SK-N-SH (cell line): Measurements from ENCODE around the gene UCN2.
"Not testable (repeated sequence)": the region's sequence is repeated elsewhere in the genome, so short reads cannot be mapped to it uniquely, and the experiment has no call there.

ENCODE experiments used
- CTCF ChIP-seq: fragments of 200-600 bp; sonication (generic); IDR thresholded peaks from 2 replicates; pipeline ENCODE4 v1.6.1; 2017; ENCODE audit warnings: antibody characterized with exemption, mild to moderate bottlenecking, moderate library complexity
- ELF1 ChIP-seq: IDR thresholded peaks from 2 replicates; pipeline ENCODE4 v1.4.0; 2012
- EP300 ChIP-seq, 2 experiments: IDR thresholded peaks; 2 replicates each; pipeline versions ENCODE4 v1.4.0 to v1.6.1; 2012; ENCODE audit warnings: borderline replicate concordance in 1 of 2, low read depth in 1 of 2, low read length in 1 of 2
- GATA2 ChIP-seq: sonication (generic); formaldehyde crosslinking; IDR thresholded peaks from 2 replicates; pipeline ENCODE4 v1.5.0; 2020; ENCODE audit warnings: mild to moderate bottlenecking, missing genetic modification reagents
- NFIC ChIP-seq: IDR thresholded peaks from 2 replicates; pipeline ENCODE4 v1.4.0; 2012; ENCODE audit warnings: borderline replicate concordance
- REST ChIP-seq: IDR thresholded peaks from 2 replicates; pipeline ENCODE4 v1.6.1; 2012; ENCODE audit warnings: mild to moderate bottlenecking, low read depth, low read length, moderate library complexity
- RXRA ChIP-seq: IDR thresholded peaks from 2 replicates; pipeline ENCODE4 v1.4.0; 2012; ENCODE audit warnings: low read depth, mild to moderate bottlenecking, borderline replicate concordance
- TAF1 ChIP-seq: IDR thresholded peaks from 2 replicates; pipeline ENCODE4 v1.6.1; 2012; ENCODE audit warnings: low read depth, mild to moderate bottlenecking, low read length, moderate library complexity, borderline replicate concordance
- USF2 ChIP-seq: fragments of 150-350 bp; IDR thresholded peaks from 2 replicates; pipeline ENCODE4 v1.6.1; 2017; ENCODE audit warnings: antibody characterized with exemption, low read length, low read depth, borderline replicate concordance
- YY1 ChIP-seq: IDR thresholded peaks from 2 replicates; pipeline ENCODE4 v1.4.0; 2012; ENCODE audit warnings: low read depth, mild to moderate bottlenecking
- TF ChIP-seq, protein P1 (sequence below): fragments of 150-350 bp; IDR thresholded peaks from 2 replicates; pipeline ENCODE4 v1.6.1; 2016; ENCODE audit warnings: mild to moderate bottlenecking, low read depth, low read length

DNA sequence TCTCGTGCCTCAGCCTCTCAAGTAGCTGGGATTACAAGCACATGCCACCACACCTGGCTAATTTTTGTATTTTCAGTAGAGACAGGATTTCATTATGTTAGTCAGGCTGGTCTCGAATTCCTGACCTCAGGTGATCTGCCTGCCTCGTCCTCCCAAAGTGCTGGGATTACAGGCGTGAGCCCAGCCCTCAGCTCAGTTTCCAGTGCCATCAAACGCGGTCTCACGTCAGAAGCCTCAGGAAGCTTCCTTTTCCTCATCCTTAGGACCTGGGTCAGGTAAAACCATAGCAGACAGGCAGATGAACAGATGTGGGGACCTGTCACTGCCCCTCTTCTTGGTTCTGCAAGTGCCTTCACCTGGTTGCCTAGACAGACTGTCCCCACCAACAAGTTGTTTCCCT lies 11.9 kb downstream of the UCN2 start:
- TF ChIP-seq USF2; YY1; CTCF; REST; EP300 (IDR thresholded peaks at IDR 0.05; ENCODE audit: borderline replicate concordance in 1 of 2, low read depth in 1 of 2, low read length in 1 of 2); NFIC; TAF1; GATA2 (CRISPR knock-in tag); ELF1; RXRA: not testable (repeated sequence)
- TF ChIP-seq, protein P1, sequence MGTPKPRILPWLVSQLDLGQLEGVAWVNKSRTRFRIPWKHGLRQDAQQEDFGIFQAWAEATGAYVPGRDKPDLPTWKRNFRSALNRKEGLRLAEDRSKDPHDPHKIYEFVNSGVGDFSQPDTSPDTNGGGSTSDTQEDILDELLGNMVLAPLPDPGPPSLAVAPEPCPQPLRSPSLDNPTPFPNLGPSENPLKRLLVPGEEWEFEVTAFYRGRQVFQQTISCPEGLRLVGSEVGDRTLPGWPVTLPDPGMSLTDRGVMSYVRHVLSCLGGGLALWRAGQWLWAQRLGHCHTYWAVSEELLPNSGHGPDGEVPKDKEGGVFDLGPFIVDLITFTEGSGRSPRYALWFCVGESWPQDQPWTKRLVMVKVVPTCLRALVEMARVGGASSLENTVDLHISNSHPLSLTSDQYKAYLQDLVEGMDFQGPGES: not testable (repeated sequence)
